HepG2 (cell line): ENCODE results near the gene POLN. TPM values are rescaled to one million over a fixed set of nuclear protein-coding genes. Genes with fewer than 3 reads are reported as not detected.

Source experiments
- DMTF1 ChIP-seq: sonication (generic); formaldehyde crosslinking; IDR thresholded peaks from 2 replicates; pipeline ENCODE4 v1.4.0; 2020; ENCODE audit warnings: mild to moderate bottlenecking, missing genetic modification reagents
- GMEB1 ChIP-seq: sonication (generic); formaldehyde crosslinking; IDR thresholded peaks from 2 replicates; pipeline ENCODE4 v1.5.1; 2020; ENCODE audit warnings: missing genetic modification reagents, mild to moderate bottlenecking, borderline replicate concordance
- KDM2A ChIP-seq: sonication (generic); formaldehyde crosslinking; IDR thresholded peaks from 2 replicates; pipeline ENCODE4 v1.4.0; 2020; ENCODE audit warnings: low read depth, missing genetic modification reagents, borderline replicate concordance
- LBX2 ChIP-seq: sonication (generic); formaldehyde crosslinking; IDR thresholded peaks from 2 replicates; pipeline ENCODE4 v1.5.0; 2020; ENCODE audit warnings: missing genetic modification reagents, mild to moderate bottlenecking, borderline replicate concordance
- MAZ ChIP-seq, 2 experiments: sonication (generic) in 1 of 2; formaldehyde crosslinking in 1 of 2; IDR thresholded peaks; 2 replicates each; pipeline versions ENCODE4 v1.5.0 to v1.6.1; 2012 to 2020; ENCODE audit warnings: low read depth in 2 of 2, mild to moderate bottlenecking in 2 of 2, borderline replicate concordance in 1 of 2, improper control_type of control experiment in 1 of 2, low read length in 1 of 2, missing genetic modification reagents in 1 of 2, moderate library complexity in 1 of 2
- MYPOP ChIP-seq: sonication (generic); formaldehyde crosslinking; IDR thresholded peaks from 2 replicates; pipeline ENCODE4 v1.8.1; 2023; ENCODE audit warnings: mild to moderate bottlenecking, moderate library complexity, missing genetic modification reagents
- SAP130 ChIP-seq: IDR thresholded peaks from 2 replicates; pipeline ENCODE4 v1.6.1; 2016; ENCODE audit warnings: low read depth
- TFDP2 ChIP-seq: sonication (generic); formaldehyde crosslinking; IDR thresholded peaks from 2 replicates; pipeline ENCODE4 v1.4.0; 2020; ENCODE audit warnings: missing genetic modification reagents
- THAP9 ChIP-seq: sonication (generic); formaldehyde crosslinking; IDR thresholded peaks from 2 replicates; pipeline ENCODE4; 2020; ENCODE audit warnings: missing genetic modification reagents, mild to moderate bottlenecking, borderline replicate concordance
- ZBTB2 ChIP-seq: sonication (generic); formaldehyde crosslinking; IDR thresholded peaks from 2 replicates; pipeline ENCODE4 v1.8.0; 2022; ENCODE audit warnings: low read depth, missing genetic modification reagents
- ZBTB7A ChIP-seq: sonication (generic); formaldehyde crosslinking; IDR thresholded peaks from 2 replicates; pipeline ENCODE4 v1.8.0; 2022; ENCODE audit warnings: mild to moderate bottlenecking, missing genetic modification reagents
- ZNF354B ChIP-seq: sonication (generic); formaldehyde crosslinking; IDR thresholded peaks from 2 replicates; pipeline ENCODE4 v1.8.0; 2022; ENCODE audit warnings: mild to moderate bottlenecking, missing genetic modification reagents
- ZNF549 ChIP-seq: sonication (generic); formaldehyde crosslinking; IDR thresholded peaks from 2 replicates; pipeline ENCODE4 v1.5.0; 2020; ENCODE audit warnings: missing genetic modification reagents
- ZNF569 ChIP-seq: sonication (generic); formaldehyde crosslinking; IDR thresholded peaks from 2 replicates; pipeline ENCODE4 v1.5.0; 2020; ENCODE audit warnings: mild to moderate bottlenecking, missing genetic modification reagents, moderate library complexity, borderline replicate concordance
- polyA plus RNA-seq, 8 experiments: library from polyadenylated mRNA; depleted of rRNA in 3 of 8; stranded (reverse) in 7 of 8; unstranded in 1 of 8; fragments of >200 nt; fragmentation: Illumina TruSeq in 4 of 8; extraction: Trizol in 4 of 8; gene quantifications; 2 replicates each; pipeline versions ENCODE4 v1.2.1 to v1.2.3, GENCODE V29; 2011 to 2016; ENCODE audit warnings: low read depth in 4 of 8, missing spikeins in 1 of 8, mixed read lengths in 1 of 8; ENCODE audit not compliant: insufficient read depth in 1 of 8
- total RNA-seq, 5 experiments: library from RNA; depleted of rRNA; stranded (reverse); fragments of >200 nt; fragmentation: Illumina TruSeq; extraction: Trizol; gene quantifications; 2 replicates each; pipeline ENCODE4 v1.2.3, GENCODE V29; 2016; ENCODE audit warnings: low read depth in 1 of 5

Gene POLN
- total and polyA plus RNA-seq, 2 of the 13 experiments (the other 11 are each of a cell fraction or from before 2014, with no cell fraction given), result 0.93 to 1.5 TPM

GRCh38 chr4:2041239-2042130, 200.4 kb downstream of the POLN start (continued):
- TF ChIP-seq THAP9 (CRISPR knock-in tag) (peak; percentile 24; the same call in 1 of the 2 replicates), MAZ (IDR thresholded peaks at IDR 0.05; ENCODE audit: borderline replicate concordance, low read depth, low read length) (no peak), MAZ (CRISPR knock-in tag; IDR thresholded peaks at IDR 0.05; ENCODE audit: low read depth) (no peak), ZNF569 (CRISPR knock-in tag) (no peak), DMTF1 (CRISPR knock-in tag) (no peak), TFDP2 (CRISPR knock-in tag) (no peak), MYPOP (CRISPR knock-in tag) (peak; percentile 63; the same call in 1 of the 2 replicates), ZBTB7A (CRISPR knock-in tag) (0 out of 2 replicates have a peak, but pooled peaks have one; percentile 9), ZNF549 (no peak), ZNF354B (CRISPR knock-in tag) (no peak), SAP130 (peak; percentile 36), LBX2 (CRISPR knock-in tag) (no peak), ZBTB2 (CRISPR knock-in tag) (no peak), KDM2A (CRISPR knock-in tag) (peak; percentile 45; the same call in 1 of the 2 replicates), GMEB1 (CRISPR knock-in tag) (no peak)
